ENCODE results near the gene CHL1. TPM values are rescaled to one million over a fixed set of nuclear protein-coding genes. Genes with fewer than 3 reads are reported as not detected.

The CHL1 gene
- total and polyA plus RNA-seq, 2 experiments from 2014 or later, result 0.20 TPM; not detected in 1

DNA sequence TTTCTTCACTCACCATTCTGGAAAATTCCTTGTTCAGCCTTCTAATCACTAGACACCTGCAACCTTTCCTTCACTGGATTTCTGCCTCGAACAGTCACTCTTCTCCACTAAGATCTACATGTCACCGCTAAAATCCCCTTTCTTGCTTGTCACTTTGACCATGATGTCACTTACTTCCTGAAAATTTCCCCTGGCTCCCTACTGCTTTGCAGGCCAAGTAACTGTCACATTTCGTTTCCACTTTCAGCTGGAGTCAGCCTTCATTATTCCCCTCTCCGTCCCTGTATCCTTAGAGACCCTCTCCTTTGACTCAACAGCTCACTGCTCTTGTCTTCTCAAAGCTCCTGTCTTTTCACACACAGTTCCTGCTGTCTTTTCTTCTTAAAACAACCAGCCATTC lies 15.9 kb downstream of the CHL1 start:
- Histone ChIP-seq H2AFZ (no peak overlapping the region), H3K27ac (no peak overlapping the region), H4K20me1 (ENCODE audit: insufficient read depth, poor library complexity, severe bottlenecking) (no peaks in the 10 kb centered on the region), H3K79me2 (no peaks in the 10 kb centered on the region), H3K27me3 (no peaks in the 10 kb centered on the region), H3K4me2 (no peak overlapping the region), H3K36me3 (replicated peaks; ENCODE audit: insufficient read depth, low read depth) (no peaks in the 10 kb centered on the region), H3K9me2 (replicated peaks; ENCODE audit: insufficient read depth) (no peaks in the 10 kb centered on the region), H3K4me3 (no peak overlapping the region), H3K9me3 (ENCODE audit: low read depth) (no peaks in the 10 kb centered on the region), H3K4me1 (ENCODE audit: insufficient read depth) (no peaks in the 10 kb centered on the region)
- WGBS (ENCODE audit: low lambda C conversion rate, missing lambda C conversion rate), result 65% methylated on average over 4 of the region's 4 CpGs
- TF ChIP-seq CTCF (IDR thresholded peaks at IDR 0.05; ENCODE audit: poor library complexity) (no peak), EZH2phosphoT487 (IDR thresholded peaks at IDR 0.05; ENCODE audit: low read depth, severe bottlenecking, unreplicated experiment) (no peak), EZH2 (IDR thresholded peaks at IDR 0.05; ENCODE audit: borderline replicate concordance) (no peak)
- no peak for DNase-seq (ENCODE audit: low spot score)

DNA sequence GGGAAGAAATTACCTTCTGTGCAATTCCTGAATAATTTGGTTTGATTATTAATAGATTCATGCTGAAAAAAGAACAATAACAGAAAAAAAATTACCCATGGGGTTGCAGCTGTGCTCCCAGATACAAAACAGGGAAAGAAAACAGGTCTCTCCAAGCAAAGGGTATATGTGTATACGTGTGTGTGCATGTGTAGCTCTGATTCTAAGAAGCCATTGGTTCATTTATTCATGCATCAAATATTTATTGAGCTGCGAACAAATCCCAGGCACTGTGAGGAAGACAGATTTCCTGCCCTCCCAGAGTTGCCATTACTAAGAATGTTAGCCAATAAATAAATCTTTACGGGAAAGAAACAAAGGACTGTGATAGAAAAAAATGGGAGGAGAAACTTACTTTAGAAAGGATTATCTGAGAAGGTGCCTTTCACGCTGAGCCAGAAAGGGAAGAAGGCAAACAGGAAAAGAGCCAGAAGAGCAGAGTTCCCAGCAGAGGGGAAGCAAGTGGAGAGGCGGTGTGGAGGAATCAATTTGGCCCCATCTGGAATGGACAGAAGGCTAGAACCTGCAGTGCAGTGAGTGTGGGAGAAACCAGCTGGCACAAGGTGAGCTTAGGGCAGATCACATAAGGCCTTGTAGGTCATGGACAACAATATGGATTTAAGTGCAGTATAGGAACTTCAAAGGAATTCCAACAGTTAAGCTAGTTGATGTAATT lies 20.7 kb downstream of the CHL1 start:
- no peak for TF ChIP-seq EZH2phosphoT487 (IDR thresholded peaks at IDR 0.05; ENCODE audit: low read depth, severe bottlenecking, unreplicated experiment)
- no peak for TF ChIP-seq CTCF (IDR thresholded peaks at IDR 0.05; ENCODE audit: poor library complexity)
- TF ChIP-seq EZH2 (IDR thresholded peaks at IDR 0.05; ENCODE audit: borderline replicate concordance), result no peak
- H3K27me3 ChIP-seq, result no peaks in the 10 kb centered on the region

GRCh38 chr3:217948-218347 lies 21.4 kb downstream of the CHL1 start:
- H3K27ac ChIP-seq, result no peak overlapping the region
- H3K79me2 ChIP-seq, result no peaks in the 10 kb centered on the region
- no peaks in the 10 kb centered on the region for H3K27me3 ChIP-seq
- DNase-seq (ENCODE audit: low spot score), result no peak
- H3K4me2 ChIP-seq, result no peak overlapping the region
- no peak for TF ChIP-seq EZH2phosphoT487 (IDR thresholded peaks at IDR 0.05; ENCODE audit: low read depth, severe bottlenecking, unreplicated experiment)
- TF ChIP-seq EZH2 (IDR thresholded peaks at IDR 0.05; ENCODE audit: borderline replicate concordance), result no peak
- TF ChIP-seq CTCF (IDR thresholded peaks at IDR 0.05; ENCODE audit: poor library complexity), result no peak
- no peaks in the 10 kb centered on the region for H4K20me1 ChIP-seq (ENCODE audit: insufficient read depth, poor library complexity, severe bottlenecking)
- no peak overlapping the region for H2AFZ ChIP-seq
- H3K4me1 ChIP-seq (ENCODE audit: insufficient read depth), result no peaks in the 10 kb centered on the region
- no peaks in the 10 kb centered on the region for H3K36me3 ChIP-seq (replicated peaks; ENCODE audit: insufficient read depth, low read depth)
- no peak overlapping the region for H3K4me3 ChIP-seq
- WGBS (ENCODE audit: low lambda C conversion rate, missing lambda C conversion rate), result 76% methylated on average over 2 of the region's 2 CpGs
- no peaks in the 10 kb centered on the region for H3K9me3 ChIP-seq (ENCODE audit: low read depth)
- no peaks in the 10 kb centered on the region for H3K9me2 ChIP-seq (replicated peaks; ENCODE audit: insufficient read depth)

More for the DNA sequence above, 20.7 kb downstream of the CHL1 start:
- Histone ChIP-seq H3K79me2 (no peaks in the 10 kb centered on the region), H3K4me3 (no peak overlapping the region), H4K20me1 (ENCODE audit: insufficient read depth, poor library complexity, severe bottlenecking) (no peaks in the 10 kb centered on the region), H3K4me1 (ENCODE audit: insufficient read depth) (no peaks in the 10 kb centered on the region), H3K9me3 (ENCODE audit: low read depth) (no peaks in the 10 kb centered on the region), H3K36me3 (replicated peaks; ENCODE audit: insufficient read depth, low read depth) (no peaks in the 10 kb centered on the region), H3K4me2 (no peak overlapping the region), H3K9me2 (replicated peaks; ENCODE audit: insufficient read depth) (no peaks in the 10 kb centered on the region), H2AFZ (no peak overlapping the region), H3K27ac (no peak overlapping the region)
- DNase-seq (ENCODE audit: low spot score), result no peak
- 59% methylated on average over 5 of the region's 5 CpGs for WGBS (ENCODE audit: low lambda C conversion rate, missing lambda C conversion rate)

Measured in hepatocyte (in vitro differentiated cells).